ENCODE measurements around the gene KIF3A.
A peak's percentile ranks its signal among the peaks of the same experiment; 100 is the strongest.

Gene KIF3A

GRCh38 chr5:132753135-132753987 lies 16.0 kb upstream of the KIF3A start:
- no peak for DNase-seq (ENCODE audit: low spot score)

GRCh38 chr5:132752581-132753125 lies 15.3 kb upstream of the KIF3A start:
- no peak for DNase-seq (ENCODE audit: low spot score)

GRCh38 chr5:132751971-132752580 lies 14.7 kb upstream of the KIF3A start:
- no peak for DNase-seq (ENCODE audit: low spot score)

GRCh38 chr5:132751444-132751843 lies 14.1 kb upstream of the KIF3A start:
- DNase-seq (ENCODE audit: low spot score) = no peak

- no peak for DNase-seq (ENCODE audit: low spot score)
Observed at GRCh38 chr5:132750471-132751230, 13.3 kb upstream of the KIF3A start.

- DNase-seq (ENCODE audit: low spot score) = no peak
Observed at GRCh38 chr5:132749506-132749905, 12.2 kb upstream of the KIF3A start.

- DNase-seq (ENCODE audit: low spot score) = no peak
Observed at GRCh38 chr5:132748522-132749000, 11.2 kb upstream of the KIF3A start.

GRCh38 chr5:132747616-132748440 lies 10.5 kb upstream of the KIF3A start:
- peak; percentile 20 for DNase-seq (ENCODE audit: low spot score)

GRCh38 chr5:132746954-132747615 lies 9.7 kb upstream of the KIF3A start, which contains the start of gene CCNI2:
Gene CCNI2, plus strand, starts transcription at chr5:132747426. Its CDS starts 70 bp downstream, at chr5:132747496.
- DNase-seq (ENCODE audit: low spot score) = peak; percentile 78

GRCh38 chr5:132746592-132746953 lies 9.2 kb upstream of the KIF3A start:
- no peak for DNase-seq (ENCODE audit: low spot score)

GRCh38 chr5:132744659-132745058 lies 7.3 kb upstream of the KIF3A start:
- no peak for DNase-seq (ENCODE audit: low spot score)

- DNase-seq (ENCODE audit: low spot score) = no peak
Observed at GRCh38 chr5:132742626-132743025, 5.3 kb upstream of the KIF3A start.

GRCh38 chr5:132742158-132742557 lies 4.8 kb upstream of the KIF3A start:
- DNase-seq (ENCODE audit: low spot score) = no peak

- DNase-seq (ENCODE audit: low spot score) = no peak
Observed at GRCh38 chr5:132739232-132739631, 1.9 kb upstream of the KIF3A start.

GRCh38 chr5:132737982-132738681 lies 786 bp upstream of the KIF3A start:
- DNase-seq (ENCODE audit: low spot score) = no peak

- DNase-seq (ENCODE audit: low spot score) = no peak
Observed at GRCh38 chr5:132734687-132735086, 2.7 kb downstream of the KIF3A start.

GRCh38 chr5:132733499-132734148 lies 3.7 kb downstream of the KIF3A start:
- DNase-seq (ENCODE audit: low spot score) = no peak

GRCh38 chr5:132729896-132730295 lies 7.5 kb downstream of the KIF3A start:
- DNase-seq (ENCODE audit: low spot score) = no peak

- DNase-seq (ENCODE audit: low spot score) = no peak
Observed at GRCh38 chr5:132725745-132726144, 11.6 kb downstream of the KIF3A start.

Data from LoVo (cell line).